ENCODE data around the gene MIAT.

DNA sequence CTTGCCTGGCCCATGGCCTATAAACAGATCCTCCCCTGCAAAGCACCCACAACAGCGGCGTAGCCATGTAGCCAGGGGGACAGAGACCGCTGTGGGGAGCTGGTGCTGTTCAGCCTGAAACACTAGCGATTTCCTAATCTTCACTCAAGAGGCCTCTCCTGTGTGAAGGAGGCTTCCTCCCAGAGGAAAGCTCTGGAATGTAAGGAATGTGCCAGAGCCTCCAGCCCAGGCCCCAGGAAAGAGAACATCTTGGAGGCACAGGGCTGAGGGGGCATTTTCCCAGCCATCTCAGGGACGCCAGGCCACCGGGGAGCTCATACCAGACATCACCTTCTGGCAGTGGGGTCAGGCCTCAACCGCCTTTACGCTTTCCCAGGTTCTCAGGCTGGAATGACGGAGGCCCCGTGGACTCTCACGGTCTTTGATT lies 24.0 kb downstream of the MIAT start:
- TF ChIP-seq HDGF (IDR thresholded peaks at IDR 0.05; ENCODE audit: borderline replicate concordance) (no peak), SP1 (IDR thresholded peaks at IDR 0.05) (no peak), ZNF384 (IDR thresholded peaks at IDR 0.05) (no peak), FOXM1 (IDR thresholded peaks at IDR 0.05; ENCODE audit: borderline replicate concordance) (no peak), SUZ12 (IDR thresholded peaks at IDR 0.05) (no peak), PKNOX1 (IDR thresholded peaks at IDR 0.05) (no peak), BHLHE40 (IDR thresholded peaks at IDR 0.05; ENCODE audit: borderline replicate concordance) (no peak)

All from HEK293T (cell line).